Brain microvascular endothelial cell (primary cell): ENCODE data around the gene PIK3CD.

Experiments used
- DNase-seq: peaks from one replicate; pipeline ENCODE4 v3.0.0-alpha.2; 2020
- H3K27ac ChIP-seq: fragments of 250-450 bp; sonication (Bioruptor Pico); 2 replicates; pipeline ENCODE4 v1.5.1; 2020; ENCODE audit warnings: mild to moderate bottlenecking, moderate library complexity
- H3K27me3 ChIP-seq: fragments of 250-450 bp; sonication (Bioruptor Pico); replicated peaks from 2 replicates; pipeline ENCODE4 v1.5.1; 2020; ENCODE audit warnings: mild to moderate bottlenecking
- H3K36me3 ChIP-seq: fragments of 250-450 bp; sonication (Bioruptor Pico); replicated peaks from 2 replicates; pipeline ENCODE4 v1.5.1; 2020; ENCODE audit warnings: mild to moderate bottlenecking
- H3K4me3 ChIP-seq: 2 replicates; pipeline ENCODE4 v1.5.1; 2011; ENCODE audit warnings: low read depth, mild to moderate bottlenecking, control low read depth, low read length, moderate library complexity
- in situ Hi-C: cut with HindIII; loops from 2 replicates; pipeline ENCODE4 v1.10.0; 2017; ENCODE audit warnings: low sequenced_read_pairs, low pct_ligation_motif_present
- TF ChIP-seq, protein P1 (sequence below): IDR thresholded peaks from 2 replicates; pipeline ENCODE4 v1.5.1; 2011; ENCODE audit warnings: low read depth, mild to moderate bottlenecking, moderate library complexity, low read length, control low read depth, inconsistent platforms; ENCODE audit errors: missing control alignments

PIK3CD gene

DNA sequence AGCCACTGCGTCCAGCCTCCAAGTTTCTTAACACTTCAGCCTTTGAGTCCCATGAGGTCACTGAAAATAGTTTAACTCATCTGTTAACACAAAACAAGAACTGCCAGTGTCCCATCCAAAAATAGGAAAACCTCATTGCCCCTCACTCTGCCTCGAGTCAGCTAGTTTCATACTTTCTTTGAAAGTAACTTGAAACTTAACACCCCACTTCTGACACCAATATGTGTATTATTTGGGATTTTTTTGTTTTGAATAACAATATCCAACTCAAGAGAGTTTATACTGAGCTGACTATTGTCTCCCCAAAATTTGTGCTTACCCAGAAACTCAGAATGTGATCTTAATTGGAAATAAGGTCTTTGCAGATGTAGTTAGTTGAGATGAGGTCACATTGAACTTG lies 16.9 kb upstream of the PIK3CD start:
- in situ Hi-C loops = no loop called here
- Histone ChIP-seq H3K4me3 (no peak overlapping the region), H3K27ac (no peak overlapping the region), H3K27me3 (no peaks in the 10 kb centered on the region), H3K36me3 (no peaks in the 10 kb centered on the region)
- TF ChIP-seq, protein P1, sequence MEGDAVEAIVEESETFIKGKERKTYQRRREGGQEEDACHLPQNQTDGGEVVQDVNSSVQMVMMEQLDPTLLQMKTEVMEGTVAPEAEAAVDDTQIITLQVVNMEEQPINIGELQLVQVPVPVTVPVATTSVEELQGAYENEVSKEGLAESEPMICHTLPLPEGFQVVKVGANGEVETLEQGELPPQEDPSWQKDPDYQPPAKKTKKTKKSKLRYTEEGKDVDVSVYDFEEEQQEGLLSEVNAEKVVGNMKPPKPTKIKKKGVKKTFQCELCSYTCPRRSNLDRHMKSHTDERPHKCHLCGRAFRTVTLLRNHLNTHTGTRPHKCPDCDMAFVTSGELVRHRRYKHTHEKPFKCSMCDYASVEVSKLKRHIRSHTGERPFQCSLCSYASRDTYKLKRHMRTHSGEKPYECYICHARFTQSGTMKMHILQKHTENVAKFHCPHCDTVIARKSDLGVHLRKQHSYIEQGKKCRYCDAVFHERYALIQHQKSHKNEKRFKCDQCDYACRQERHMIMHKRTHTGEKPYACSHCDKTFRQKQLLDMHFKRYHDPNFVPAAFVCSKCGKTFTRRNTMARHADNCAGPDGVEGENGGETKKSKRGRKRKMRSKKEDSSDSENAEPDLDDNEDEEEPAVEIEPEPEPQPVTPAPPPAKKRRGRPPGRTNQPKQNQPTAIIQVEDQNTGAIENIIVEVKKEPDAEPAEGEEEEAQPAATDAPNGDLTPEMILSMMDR = no peak
- DNase-seq = no peak

DNA sequence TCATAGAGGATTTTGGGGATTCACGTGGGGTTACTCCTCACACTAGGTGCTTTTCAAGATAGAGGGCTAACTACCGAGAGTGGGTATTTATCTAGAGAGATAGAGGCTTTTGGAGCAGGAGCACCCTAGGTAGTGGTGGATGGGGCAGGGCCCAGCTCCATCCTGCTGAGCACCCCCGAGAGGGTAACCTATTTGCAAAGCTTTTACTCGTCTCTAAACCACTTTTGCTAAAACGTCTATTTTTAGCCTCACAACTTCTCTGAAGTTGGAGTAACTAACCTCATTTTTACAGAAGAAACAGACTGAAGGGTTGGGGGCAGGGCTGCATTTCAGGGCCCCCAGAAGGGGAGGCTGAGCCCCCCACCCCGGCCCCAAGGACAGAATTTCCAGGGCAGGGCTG lies 12.3 kb upstream of the PIK3CD start:
- TF ChIP-seq, protein P1 = no peak
- no peak overlapping the region for H3K4me3 ChIP-seq
- H3K27me3 ChIP-seq = no peaks in the 10 kb centered on the region
- no peak for DNase-seq
- no peaks in the 10 kb centered on the region for H3K36me3 ChIP-seq
- in situ Hi-C loops = no loop called here
- H3K27ac ChIP-seq = no peak overlapping the region

DNA sequence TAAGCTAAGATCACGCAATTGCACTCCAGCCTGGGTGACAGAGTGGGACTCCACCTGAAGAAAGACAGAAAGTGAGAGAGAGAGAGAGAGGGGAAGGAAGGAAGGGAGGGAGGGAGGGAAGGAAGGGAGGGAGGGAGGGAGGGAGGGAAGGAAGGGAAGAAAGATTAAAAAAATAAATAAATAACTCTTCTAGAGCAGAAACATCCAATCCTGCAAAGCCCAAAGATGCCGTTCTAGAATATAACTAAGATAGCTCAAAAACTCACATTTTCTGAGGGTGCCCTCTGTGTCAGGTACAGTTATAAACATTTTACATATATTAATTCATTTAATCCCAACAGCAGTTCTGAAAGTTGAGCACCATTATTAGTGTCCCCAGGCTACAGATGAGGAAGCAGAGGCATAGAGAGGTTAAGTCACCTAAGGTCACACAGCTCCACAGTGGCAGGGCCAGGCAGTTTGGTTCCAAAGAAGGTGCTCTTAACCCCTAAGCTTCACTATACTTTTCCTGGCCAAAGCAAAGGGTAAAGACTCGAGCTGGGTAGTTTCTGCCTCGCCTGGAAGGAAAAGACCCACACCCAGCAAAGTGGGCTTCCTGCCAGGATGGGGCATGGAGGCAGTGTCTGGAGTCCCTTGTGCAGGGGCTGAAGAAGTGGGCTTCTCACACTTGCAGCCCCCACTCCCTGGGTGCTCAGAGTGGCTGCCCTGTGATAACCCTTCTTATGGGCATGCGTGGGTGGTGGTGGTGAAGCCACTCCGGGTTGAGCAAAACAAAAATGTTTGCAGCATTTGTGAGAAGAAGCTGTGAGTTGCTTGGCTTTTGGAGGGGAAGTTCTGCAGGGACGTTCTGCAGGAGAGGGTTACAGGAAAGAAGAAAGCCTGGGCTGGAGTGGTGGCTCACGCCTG lies 7.9 kb upstream of the PIK3CD start:
- TF ChIP-seq, protein P1 = no peak
- Histone ChIP-seq H3K36me3 (no peaks in the 10 kb centered on the region), H3K27ac (no peak overlapping the region), H3K27me3 (no peaks in the 10 kb centered on the region), H3K4me3 (no peak overlapping the region)
- no peak for DNase-seq
- in situ Hi-C loops = no loop called here

DNA sequence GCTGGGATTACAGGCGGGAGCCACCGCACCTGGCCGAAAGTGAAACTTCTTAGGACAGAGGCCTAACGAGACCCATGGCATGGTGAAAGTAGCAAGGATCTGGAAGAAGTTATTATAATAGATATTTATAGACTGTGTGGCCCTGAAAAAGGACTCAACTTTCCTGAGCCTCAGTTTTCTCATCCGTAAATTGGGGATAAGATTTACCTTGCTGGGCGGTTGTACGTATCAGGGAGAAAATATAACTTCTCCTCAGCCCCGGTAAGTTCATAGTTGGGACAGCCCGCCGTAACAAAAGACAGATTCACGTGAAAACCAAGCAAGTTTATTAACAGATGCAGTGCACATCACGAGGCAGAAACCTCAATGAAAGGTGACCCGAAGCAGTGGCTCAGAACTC lies 5.5 kb upstream of the PIK3CD start:
- H3K27me3 ChIP-seq = peaks cover 5% of the 10 kb centered on the region
- TF ChIP-seq, protein P1 = no peak
- H3K27ac ChIP-seq = no peak overlapping the region
- DNase-seq = no peak
- H3K4me3 ChIP-seq = no peak overlapping the region
- in situ Hi-C loops = no loop called here
- no peaks in the 10 kb centered on the region for H3K36me3 ChIP-seq

DNA sequence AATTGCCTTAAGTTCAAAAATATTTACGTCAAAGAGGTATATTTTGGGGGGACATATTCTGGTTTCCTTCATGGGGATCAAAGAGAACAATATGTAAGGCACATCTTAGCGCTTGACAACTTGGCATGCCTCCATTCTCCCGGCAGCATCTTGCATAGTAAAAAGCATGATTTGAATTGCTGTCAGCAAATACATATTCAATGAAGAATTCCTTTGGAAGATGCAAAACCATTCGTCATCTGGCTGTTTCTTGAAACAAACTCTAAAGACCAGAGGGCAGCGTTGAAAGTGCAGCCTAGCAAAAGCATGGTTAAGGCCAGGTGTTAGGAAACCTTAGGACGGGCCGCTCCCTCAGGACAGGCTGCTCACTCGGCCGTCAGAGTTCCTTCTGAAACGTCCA lies 3.4 kb upstream of the PIK3CD start:
- in situ Hi-C loops = no loop called here
- no peak overlapping the region for H3K27ac ChIP-seq
- no peak for DNase-seq
- peaks cover 9% of the 10 kb centered on the region for H3K27me3 ChIP-seq
- H3K36me3 ChIP-seq = no peaks in the 10 kb centered on the region
- no peak overlapping the region for H3K4me3 ChIP-seq
- TF ChIP-seq, protein P1 = no peak
